ENCODE measurements around the gene ZCRB1. TPM values are rescaled to one million over a fixed set of nuclear protein-coding genes. Genes with fewer than 3 reads are reported as not detected.

Gene ZCRB1
- total RNA-seq, 1 donor = 40.1 TPM

DNA sequence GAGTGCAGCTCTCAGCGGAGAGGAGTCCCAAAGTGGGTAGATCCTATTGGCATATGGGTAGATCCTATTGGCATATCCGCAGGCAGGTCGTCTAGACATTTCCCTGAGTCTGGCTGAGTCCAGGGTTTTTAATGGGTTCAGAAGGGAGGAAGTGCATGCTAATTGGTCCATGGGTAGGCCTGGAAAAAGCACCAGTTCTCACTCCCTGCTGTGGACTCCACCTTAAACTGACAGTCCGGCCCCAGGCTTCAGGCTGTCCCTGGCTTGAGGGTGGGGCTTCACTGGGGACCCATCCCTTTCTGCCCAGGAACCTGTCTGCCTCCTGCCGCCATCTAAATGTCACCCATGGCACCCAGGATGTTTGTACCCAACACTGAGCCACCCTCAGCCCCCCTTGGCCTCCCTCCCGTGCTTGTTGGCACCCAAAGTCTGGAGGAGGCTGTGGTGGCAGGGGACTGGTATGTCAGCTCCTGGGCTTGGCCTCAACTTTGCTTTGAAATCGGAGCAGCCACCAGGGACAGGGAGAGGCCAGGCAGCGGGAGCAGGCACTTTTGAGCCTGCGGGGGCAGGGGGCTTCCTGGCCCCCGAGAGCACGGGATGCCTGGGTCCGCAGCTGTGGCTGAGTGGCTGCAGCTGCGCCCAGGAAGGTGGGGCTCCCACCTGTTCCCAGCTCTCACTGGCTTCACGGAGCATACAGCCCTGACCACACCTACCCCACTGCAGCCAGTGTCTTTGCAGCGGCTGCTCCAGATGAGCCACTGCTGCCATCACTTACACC, 58.3 kb downstream of the ZCRB1 start:
- TF ChIP-seq, protein P1, sequence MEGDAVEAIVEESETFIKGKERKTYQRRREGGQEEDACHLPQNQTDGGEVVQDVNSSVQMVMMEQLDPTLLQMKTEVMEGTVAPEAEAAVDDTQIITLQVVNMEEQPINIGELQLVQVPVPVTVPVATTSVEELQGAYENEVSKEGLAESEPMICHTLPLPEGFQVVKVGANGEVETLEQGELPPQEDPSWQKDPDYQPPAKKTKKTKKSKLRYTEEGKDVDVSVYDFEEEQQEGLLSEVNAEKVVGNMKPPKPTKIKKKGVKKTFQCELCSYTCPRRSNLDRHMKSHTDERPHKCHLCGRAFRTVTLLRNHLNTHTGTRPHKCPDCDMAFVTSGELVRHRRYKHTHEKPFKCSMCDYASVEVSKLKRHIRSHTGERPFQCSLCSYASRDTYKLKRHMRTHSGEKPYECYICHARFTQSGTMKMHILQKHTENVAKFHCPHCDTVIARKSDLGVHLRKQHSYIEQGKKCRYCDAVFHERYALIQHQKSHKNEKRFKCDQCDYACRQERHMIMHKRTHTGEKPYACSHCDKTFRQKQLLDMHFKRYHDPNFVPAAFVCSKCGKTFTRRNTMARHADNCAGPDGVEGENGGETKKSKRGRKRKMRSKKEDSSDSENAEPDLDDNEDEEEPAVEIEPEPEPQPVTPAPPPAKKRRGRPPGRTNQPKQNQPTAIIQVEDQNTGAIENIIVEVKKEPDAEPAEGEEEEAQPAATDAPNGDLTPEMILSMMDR (IDR thresholded peaks at IDR 0.05; ENCODE audit: insufficient read depth, low read length) = no peak
- no peak overlapping the region for H3K4me3 ChIP-seq (ENCODE audit: low read depth, low read length)

DNA sequence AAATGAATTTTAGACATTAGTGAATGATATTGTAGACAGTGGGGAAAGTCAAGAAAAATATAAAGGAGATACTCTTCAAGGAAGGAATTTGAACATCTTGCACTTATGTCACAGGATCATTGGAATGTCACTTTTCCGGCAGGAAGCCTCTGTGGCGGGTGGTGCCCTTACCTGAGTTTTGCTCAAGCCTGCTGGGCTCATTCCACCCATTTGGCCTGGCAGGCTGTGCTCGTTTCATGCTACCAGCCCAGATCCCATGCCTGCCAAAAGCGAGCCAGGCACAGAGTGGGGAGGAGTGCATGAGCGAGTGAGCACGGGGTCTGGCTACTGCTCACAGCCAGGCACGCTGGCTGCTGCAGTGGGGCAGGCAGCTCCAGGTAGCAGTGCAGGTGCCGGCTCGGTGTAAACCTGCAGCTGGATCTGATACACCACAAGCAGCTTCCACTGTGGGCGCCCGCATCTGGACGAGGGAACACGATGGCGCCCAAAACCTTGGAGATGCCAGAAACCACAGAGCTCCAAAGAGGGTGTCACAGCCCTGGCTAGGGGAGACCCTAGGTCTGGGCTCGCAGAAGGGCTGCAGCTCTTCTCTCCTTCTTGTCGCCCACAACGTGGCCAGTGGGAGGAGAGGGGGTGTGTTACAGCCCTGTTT, 59.2 kb downstream of the ZCRB1 start:
- no peak overlapping the region for H3K4me3 ChIP-seq (ENCODE audit: low read depth, low read length)
- TF ChIP-seq, protein P1 (IDR thresholded peaks at IDR 0.05; ENCODE audit: insufficient read depth, low read length) = no peak
- DNase-seq (ENCODE audit: low read depth) = no peak

More for the DNA sequence above, 58.3 kb downstream of the ZCRB1 start:
- no peak for DNase-seq (ENCODE audit: low read depth)

DNA sequence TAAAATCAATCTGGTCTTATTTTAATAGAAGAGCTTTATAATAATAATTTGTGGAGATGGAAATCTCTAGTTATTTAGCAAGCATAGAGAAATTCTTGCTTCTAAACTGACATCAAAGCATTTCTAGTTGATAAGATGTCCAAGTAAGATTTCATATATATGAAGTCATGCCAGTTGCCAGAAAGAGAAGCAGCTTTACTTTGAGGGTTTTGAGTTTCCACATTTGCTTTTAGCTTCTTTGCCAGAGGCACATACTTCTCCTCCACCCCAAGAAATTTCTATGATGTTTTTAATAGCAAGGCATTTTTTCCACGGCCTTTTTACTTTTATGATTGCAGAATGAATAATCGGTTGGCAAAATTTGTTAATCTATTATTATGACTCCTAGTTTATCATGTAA, 63.6 kb downstream of the ZCRB1 start:
- TF ChIP-seq, protein P1 (IDR thresholded peaks at IDR 0.05; ENCODE audit: insufficient read depth, low read length) = no peak
- no peak for DNase-seq (ENCODE audit: low read depth)
- H3K4me3 ChIP-seq (ENCODE audit: low read depth, low read length) = no peak overlapping the region

Small RNAs within 50 kb of the gene (small RNA-seq; reads per million reads assigned to genes)
- gene MIR7851 (not detected), gene RF00090 (not detected)

Other genes starting within 250 kb of the ZCRB1 start
- 6.1 and 9.8 TPM in 2 replicates for gene GXYLT1, start 181.2 kb downstream of the ZCRB1 start, total RNA-seq (ENCODE audit: low replicate concordance)
- gene YAF2, start 87.8 kb downstream of the ZCRB1 start, total RNA-seq (ENCODE audit: low replicate concordance) = 13.2 and 17.3 TPM in 2 replicates
- gene PPHLN1, start 73 bp upstream of the ZCRB1 start, total RNA-seq (ENCODE audit: low replicate concordance) = 74.7 and 82.7 TPM in 2 replicates